HT-29 (cell line): Measurements from ENCODE around the gene NMT1. TPM values are rescaled to one million over a fixed set of nuclear protein-coding genes. Genes with fewer than 3 reads are reported as not detected.
A peak's percentile ranks its signal among the peaks of the same experiment; 100 is the strongest.
"Not testable (repeated sequence)": the region's sequence is repeated elsewhere in the genome, so short reads cannot be mapped to it uniquely, and the experiment has no call there.

ENCODE experiments used
- DNase-seq: peaks from one replicate; pipeline ENCODE4 v3.0.0-alpha.2; 2015; ENCODE audit warnings: low spot score
- total RNA-seq: library from RNA; depleted of rRNA; stranded (reverse); fragments of >200 nt; shearing (Covaris generic); gene quantifications from 2 replicates; pipeline ENCODE4 v1.2.3, GENCODE V29; 2014

Gene NMT1
- total RNA-seq, 1 experiment from 2014 or later: 59.2 TPM

DNA sequence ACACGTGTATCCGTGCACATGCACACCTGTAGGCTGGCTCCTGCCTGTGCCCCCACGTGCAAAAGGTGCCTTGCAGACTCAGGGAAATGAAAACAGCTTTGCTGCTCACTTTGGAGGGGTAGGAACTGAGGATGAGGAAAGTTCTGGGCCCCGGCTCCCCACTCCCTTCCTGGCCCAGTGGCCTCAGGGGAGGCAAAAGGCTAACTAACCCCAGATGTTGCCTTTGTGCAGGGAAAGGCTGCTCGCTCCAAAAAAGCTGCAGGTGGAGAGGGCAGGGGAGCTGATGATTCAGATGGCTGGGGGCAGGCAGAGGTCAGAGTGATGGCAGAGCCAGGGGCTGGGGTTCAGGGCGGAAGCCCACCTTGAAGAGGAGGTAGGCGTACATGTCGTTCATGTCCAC lies 58.8 kb downstream of the NMT1 start:
- no peak for DNase-seq

DNA sequence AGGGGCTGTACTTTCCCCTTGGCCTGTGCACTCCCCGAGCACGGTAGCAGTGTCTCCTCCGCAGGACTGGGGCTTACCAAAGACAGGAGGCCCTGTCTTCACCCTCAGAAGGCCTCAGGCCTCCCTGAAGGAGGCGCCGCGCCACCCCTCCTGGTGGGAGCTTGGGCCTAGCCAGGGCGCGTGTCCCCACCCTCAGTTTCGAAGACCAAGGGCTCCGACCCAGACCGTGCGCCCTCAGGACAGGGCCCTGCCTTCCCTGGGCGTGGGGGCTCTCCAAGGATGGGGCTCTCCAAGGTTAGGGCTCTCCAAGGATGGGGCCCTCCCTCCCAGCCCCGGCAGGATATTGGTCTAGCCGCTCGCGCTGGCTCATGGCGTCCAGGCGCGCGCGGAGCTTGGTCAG lies 59.4 kb downstream of the NMT1 start:
- no peak for DNase-seq

DNA sequence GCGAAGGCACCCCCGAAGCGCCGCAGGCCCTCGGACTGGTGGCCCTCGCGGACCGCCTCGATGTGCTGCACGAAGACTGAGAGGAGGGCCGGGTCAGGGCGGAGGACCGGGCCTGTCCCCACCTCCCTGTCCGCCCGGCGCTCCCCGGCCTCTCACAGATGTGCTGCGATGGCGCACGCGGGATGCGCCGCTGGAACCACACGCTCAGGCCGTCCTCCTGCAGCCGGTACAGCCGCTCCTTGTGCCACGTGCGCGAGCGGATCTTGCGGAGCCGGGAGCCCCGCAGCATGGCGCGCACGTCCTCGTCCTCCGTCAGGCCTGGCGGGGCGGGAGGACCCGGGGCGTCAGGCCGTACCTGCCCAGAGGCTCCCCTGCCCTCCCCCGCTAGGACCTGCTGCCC lies 59.9 kb downstream of the NMT1 start:
- no peak for DNase-seq

DNA sequence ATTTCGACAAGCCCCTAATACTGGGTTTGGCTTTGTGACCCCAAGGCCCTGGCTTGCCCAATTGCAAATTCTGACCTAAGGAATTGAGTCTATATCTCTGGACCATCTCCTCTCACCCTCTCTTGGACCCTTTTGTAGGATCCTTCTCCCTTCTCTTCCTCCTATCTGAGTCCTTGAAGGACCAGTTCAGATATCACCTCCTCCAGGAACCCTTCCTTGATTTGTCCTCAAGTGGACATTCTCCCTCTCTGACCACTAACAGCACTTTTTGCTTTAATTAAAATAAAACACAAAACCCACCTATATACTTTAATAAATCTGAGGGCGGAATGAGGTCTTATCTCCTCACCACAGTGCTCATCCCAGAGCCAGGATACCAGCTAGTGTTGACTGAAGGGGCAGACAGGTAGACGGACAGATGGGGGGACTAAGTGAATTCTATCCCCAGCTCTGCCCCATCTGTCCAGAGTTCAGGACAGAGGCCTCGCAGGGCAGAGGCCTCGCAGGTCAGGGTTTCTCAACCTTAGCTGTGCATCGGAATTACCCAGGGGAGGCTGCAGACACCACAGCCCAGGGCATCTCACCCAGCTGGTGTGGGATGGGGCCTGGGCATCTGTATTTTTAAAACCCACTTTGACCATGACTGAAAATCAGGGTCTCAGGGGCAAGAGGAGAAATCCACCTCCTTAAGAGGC lies 62.1 kb downstream of the NMT1 start:
- no peak for DNase-seq

DNA sequence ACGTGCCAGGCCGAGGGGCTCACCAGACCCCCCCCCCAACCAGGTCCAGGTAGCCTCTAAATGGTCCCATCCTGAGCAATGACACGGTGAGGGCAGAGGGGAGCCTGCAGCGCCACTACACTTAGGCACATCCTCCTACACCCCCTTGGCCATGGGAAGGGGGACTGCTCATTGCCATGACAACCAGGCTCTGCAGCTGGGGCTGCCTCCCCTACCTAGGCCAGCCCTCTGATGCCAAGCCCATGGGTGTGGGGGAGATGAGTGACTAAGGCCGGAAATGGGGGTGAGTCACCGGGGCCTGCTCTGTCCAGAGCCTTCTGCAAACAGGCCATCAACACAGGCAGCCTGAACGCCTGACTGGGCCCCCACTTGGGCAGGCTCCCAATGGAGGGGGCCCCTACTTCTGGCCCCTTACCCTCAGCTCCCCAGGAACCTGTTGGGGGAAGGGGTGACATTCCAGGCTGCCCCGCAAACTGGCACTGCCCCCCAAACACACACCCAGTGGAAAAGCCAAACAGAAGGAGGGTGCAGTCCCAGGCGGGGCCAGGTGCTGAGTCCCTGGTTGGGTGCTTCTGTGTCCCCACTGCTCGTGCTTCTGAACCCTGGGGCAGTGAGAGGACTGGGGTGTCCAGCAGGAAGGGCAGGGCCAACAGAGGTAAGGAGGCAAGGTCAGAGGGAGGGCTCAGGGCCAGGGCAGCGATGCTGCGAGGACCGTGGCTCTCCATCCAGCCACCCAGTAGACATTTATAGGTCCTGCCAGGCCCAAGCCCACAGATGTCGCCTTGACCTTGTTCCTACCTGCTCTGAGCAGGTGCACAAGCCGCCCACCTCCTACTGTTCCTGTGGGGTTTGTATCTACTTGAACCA lies 63.0 kb downstream of the NMT1 start:
- peak; percentile 82 for DNase-seq

DNA sequence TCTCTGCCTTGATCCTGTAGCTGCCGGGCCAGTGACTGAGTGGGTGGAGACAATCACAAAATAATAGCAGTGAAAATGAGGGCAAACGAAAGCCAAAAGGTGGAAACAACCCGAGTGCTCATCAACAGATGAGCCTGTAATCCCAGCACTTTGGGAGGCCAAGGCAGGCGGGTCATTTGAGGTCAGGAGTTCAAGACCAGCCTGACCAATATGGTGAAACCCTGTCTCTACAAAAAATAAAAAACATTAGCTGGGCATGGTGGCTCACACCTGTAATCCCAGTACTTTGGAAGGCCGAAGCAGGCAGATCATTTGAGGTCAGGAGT lies 63.6 kb downstream of the NMT1 start:
- DNase-seq: not testable (repeated sequence)

DNA sequence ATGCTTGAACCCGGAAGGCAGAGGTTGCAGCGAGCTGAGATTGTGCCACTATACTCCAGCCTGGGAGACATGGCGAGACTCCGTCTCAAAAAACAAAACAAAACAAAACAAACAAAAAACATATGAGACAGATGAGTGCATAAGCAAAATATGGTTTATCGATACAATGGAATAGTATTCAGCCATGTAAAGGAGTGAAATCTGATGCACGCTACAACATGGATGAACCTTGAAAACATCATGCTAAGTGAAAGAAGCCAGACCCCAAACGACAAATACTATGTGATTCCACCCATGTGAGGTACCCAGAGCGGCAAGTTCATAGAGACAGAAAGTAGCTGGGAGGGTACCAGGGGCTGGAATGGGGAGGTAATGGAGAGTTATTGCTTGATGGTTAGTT lies 64.4 kb downstream of the NMT1 start:
- DNase-seq: no peak

DNA sequence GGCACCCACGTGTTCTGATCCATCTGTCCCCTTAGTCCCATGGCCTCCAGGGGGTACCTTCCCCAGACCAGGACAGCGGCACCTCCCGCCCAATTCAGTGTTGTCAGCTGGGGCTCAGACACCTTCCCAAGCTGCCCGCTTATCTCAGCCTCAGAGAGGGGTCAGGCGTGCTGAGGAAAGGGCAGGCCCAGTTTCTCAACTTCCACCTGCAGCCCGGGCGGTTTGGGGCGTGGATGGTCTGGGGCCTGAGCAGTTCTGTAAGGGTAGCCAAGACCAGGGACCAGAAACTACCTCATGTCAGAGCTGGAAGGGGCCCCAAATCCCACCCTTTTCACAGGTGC lies 66.1 kb downstream of the NMT1 start:
- DNase-seq: no peak

DNA sequence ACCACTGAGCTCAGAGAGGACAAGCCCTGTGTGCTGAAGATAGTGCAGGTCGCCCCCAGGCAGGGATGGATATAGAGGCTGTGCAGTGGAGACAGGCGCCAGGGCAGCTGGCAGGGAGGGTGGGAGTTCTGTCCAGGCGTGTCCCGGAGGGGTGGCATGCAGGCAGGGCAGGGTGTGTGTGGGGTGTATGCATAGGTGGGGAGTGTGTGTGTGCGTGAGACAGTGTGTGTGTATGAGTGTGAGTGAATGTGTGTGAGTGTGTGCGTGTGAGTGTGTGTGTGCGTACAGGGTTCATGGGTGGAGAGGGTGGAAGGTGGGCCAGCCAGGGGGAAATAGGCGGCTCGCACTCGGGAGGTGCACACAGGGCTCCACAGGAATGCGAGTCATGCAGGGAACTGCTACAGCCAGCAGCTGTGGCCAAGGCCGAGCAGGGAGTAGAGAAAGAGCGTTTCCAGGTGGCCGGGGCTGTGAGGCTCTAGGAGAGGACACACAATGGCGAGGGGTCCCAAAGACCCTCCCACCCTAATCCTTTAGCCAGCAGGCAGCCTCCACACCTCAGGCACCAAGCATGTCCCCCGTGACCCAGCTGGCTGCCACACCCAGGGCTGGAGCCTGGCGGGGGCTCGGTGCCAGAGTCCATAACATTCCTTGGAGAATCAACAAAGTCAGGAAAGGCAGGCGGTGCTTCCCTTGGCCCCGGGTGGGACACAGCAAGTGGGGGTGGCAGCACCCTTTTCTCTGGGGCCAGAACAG lies 66.6 kb downstream of the NMT1 start:
- peak; percentile 80 for DNase-seq

DNA sequence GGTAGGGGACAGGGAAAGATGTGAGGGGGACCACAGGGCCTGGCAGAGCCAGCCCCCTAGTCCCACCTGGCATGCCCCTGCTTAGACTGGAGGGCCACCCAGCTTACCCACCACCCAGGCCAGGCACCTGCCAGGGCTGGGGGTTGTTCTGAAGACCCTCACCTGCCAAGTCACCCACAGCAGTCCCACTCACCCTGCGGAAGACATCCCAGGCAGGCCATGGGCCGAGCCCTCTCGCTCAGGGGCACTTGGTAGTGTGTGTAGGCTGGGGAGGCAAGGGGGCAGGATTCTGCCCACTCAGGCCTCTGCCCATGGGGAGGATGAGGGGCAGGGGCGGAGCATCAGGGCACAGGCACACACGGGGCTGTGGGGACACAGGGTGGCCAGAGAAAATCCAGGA lies 67.2 kb downstream of the NMT1 start:
- no peak for DNase-seq

DNA sequence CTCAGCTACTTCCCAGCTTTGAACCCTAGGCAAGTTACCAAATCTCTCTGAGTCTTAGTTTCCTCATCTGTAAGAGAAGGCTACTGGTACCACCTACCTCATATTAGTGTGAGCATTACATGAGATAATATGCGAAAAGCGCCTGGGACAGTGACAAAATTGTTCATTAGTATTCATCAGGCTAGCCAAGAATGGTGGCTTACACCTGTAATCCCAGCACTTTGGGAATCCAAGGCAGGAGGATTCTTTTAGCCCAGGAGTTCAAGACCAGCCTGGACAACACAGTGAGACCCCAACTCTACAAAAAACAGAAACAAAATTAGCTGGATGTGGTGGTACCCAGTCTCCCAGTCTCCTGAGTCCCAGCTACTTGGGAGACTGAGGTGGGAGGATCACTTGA lies 67.9 kb downstream of the NMT1 start:
- no peak for DNase-seq

DNA sequence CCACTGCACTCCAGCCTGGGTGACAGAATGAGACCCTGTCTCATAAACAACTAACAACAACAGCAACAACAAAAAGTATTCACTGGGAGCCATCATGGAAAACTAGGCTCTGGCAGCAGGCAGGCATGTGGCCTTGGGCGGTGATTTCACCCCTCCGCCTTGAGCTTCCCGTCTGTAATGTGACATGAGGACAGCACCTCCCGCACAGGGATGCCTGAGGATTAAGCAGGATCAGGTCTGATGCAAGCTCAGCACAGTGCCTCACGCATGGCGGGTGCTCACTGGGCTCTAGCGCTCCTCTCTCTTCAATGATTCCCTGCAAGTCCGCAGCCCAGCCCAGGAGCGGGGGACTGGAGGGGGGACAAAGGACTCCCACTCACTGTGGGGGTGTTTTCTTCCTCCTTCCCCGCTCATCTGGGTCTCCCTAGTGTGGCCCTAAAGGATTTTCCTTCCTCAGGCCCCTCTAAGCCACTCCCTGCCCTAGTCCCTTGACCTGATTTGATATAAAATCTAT lies 68.4 kb downstream of the NMT1 start:
- DNase-seq: peak; percentile 61

DNA sequence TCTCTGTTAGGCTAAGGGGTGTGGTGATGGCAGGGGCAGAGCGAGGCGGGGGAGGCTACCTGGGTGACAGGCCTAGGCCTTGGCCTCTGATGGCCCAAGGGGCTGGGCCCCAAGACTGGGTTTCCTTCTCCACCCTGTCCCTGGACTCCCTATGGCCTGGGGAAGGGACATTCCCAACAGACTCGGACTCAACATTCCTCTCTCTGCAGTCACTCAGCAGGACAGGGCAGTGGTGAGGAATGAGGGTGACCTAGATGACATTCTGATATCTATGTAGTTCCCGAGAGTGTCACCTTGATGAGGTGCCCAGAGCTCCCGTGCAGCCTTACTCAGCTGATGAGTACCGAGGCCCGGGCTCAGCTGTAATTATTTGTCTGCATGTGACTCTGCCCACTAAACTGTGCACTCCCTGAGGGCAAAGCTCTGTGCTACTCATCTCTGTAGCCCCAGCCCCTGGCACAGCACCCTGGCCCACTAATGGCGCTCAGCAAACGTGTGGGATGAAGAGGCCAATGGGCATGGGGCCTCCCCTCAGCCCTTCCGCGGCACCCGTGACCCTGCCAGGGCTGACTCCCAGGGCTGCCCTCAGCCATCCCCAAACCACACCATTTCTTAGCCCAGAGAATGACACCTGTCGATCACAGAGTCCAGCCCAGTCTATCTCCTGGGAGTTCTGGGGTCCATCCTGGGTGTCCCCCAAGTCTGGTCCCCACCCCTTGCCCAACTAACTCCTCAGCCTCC lies 69.0 kb downstream of the NMT1 start:
- peak; percentile 77 for DNase-seq

DNA sequence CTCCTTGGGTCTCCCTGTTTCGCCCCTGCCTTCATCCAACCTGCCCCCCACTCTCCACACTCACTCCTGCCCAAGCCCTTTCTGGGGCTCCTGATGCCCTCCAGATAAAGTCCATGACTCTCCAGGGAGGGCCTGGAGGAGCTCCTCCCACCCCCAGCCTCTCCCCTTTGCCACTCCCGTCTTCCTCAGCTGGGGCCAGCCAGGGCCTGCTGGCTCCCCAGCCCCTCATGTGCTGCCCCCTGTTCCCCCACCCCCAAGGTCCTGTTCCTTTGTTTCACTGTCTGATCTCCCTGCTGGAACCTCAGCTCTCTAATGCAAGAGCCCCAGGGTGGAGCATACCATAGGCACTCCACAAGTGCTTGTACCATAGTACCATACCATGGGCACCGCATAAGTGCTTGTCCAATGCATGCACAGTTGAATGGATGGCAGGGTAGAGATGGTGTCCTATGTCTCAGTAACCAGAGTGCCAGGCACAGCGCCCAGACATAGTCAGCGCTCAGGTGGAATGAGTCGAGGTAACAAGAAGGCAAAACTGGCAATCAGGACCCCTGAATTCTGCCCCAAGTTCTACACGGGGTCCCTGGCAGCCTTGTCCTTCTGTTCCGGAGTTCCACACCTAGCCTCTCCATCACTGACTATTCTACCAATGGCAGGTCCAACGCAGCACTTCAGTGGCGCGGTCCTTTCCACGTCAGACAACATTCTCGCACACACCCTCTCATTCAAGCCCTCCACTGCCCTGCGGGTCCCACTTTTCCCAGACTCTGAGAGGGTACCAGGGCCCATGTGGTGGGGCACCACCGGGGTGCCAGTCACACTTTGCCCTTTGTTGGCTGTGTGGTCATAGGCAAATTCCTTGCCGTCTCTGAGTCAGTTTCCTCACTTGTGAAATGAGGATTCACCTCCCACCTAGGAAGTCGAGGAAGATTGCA lies 69.8 kb downstream of the NMT1 start:
- DNase-seq: no peak

DNA sequence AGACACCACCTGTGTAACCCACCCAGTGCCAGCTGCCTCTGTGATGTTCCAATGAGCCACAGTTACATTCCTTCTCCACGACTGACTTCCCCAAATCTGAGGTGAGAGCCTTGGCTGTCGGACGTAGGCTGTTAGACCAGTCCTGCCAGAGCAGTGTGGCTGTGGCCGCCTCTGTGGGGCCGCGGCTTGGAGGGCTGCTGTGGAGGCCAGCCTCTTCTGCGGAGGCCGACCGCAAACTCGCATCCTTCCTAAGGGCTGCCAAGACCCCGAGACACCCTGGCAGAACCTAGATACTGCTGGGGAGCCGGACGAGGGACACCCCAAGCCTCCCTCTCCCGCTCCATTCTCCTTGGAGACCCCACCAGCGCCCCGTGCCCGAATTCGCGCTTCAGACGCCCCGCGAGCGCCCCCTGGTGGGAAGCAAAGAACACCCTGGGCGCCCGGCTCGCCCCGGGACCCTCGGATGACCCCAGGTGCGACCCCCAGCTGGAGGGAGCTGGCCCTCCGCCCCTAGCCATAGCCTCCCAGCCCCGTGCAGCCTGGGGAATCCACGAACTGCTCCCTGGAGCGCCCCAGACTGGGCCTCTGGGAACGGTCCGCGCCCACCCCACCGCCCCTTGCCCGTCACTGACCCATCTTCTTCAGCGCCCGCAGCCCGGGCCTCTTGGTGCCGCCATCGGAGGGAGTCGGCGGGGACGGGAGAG lies 70.7 kb downstream of the NMT1 start:
- DNase-seq: peak; percentile 47

DNA sequence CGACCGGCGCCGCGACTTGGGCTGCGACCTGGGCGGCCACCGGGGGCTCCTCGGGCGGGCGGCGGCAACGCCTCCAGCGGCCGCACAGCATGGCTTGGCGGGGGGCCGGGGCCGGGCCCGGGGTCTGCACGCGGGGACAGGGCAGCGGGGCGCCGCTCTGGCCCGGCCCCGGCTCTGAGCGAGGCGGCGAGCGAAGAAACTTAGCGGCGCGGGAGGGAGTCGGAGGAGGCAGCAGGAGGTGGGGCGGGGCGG lies 71.1 kb downstream of the NMT1 start, which contains the start of gene PLCD3:
Gene PLCD3, minus strand, starts transcription at position 196 of the 252 bp plus-strand sequence. Its CDS starts 105 bp downstream, at position 91.
- DNase-seq: no peak

DNA sequence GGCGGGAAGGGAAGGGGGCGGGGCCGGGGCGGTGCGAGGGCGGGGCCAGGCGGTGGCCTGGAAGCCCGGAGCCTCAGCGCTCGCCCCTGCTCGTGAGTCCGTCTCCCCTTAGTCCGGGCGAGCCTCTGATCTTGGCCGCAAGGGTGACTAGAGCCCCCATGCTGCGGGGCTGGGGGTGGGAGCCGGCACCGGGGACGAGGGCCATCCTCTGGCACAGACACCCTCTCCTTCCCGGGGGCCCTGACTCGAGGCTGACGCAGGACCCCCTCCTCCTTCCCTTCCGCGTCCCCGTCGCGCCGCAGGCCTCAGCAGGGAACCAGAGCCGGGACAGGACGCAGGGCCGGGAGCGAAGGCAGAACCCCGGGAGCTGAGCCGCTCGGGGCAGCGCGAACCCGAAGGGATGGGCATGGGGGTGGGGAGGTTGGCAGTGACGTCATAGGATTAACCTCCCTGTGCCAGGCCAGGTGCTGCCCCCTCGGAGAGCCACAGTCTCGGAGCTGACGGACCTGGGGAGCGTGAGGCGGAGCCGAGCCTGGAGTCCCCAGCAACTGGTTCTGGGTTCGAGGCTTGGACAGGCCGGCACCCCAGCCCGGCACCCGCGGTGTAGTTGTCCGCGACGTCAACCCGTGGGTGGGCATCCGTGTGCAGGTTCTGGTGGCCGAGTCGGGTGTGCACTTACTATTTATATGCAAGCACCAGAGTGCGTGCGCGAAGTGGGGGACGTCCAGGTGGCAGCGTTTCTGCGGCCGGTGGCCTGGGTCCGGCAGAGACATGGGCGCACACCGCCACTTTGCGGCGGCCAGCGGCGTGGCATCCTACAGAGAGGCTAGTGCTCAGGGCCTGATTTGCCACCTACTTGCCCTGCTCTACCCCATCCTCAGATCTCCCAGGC lies 71.7 kb downstream of the NMT1 start:
- peak; percentile 91 for DNase-seq

DNA sequence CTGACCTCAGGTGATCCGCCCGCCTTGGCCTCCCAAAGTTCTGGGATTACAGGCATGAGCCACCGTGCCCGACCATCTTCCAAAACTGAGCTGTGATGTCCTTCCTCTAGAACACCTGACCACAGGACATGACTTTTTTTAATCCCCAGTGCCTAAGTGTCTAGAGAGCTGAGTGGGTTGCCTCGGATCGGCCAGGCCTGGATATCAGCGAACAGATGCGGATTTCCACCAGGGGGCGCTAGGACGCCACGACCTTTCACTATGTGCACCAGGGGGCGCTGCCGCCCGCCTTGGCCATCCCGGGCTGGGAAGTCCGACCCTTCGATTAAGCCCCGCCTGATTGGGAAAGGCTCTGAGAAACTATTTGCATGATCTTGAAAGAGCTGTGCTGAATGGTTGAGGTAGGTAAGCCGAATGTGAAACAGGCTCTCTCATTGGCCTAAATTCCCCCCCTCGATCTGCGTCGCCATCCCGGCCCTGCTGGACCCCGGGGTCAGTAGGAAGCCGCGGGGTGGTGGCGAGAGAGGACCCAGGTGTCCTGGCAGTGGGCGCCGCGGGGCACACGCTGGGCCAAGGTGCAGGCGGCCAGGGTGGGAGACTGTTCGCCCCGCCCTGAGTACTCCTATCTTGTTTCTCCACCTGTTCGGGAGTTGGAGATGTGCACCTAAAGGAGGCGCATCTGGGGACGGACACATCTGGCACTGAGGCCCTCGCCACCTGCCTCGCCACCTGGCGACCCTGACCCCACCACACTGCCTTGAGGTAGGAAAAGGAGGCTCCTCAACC lies 74.3 kb downstream of the NMT1 start, which contains the start of gene ACBD4:
Gene ACBD4, plus strand, starts transcription at position 496 of the 786 bp plus-strand sequence. CDS start 458 bp downstream, outside the sequence.
- peak; percentile 99 for DNase-seq
